CD4-positive, alpha-beta T cell (primary cell): ENCODE measurements around the gene BTBD1. TPM values are rescaled to one million over a fixed set of nuclear protein-coding genes. Genes with fewer than 3 reads are reported as not detected.

Experiments
- ATAC-seq: fragments of 200-7000 bp; cut with Tn5 transposase; one replicate; pipeline ENCODE4 v1.10.0; 2022; ENCODE audit warnings: mild to moderate bottlenecking; ENCODE audit not compliant: poor library complexity
- CTCF ChIA-PET: fragments of 350-600 bp; sonication (Branson Sonifier 250); formaldehyde crosslinking; loops from one replicate; lab custom pipeline; 2021; ENCODE audit warnings: antibody characterized with exemption, inconsistent platforms; lab: Charles Lee
- POLR2A ChIA-PET: fragments of 350-600 bp; sonication (Branson Sonifier 250); formaldehyde crosslinking; loops from one replicate; lab custom pipeline; 2021; ENCODE audit warnings: antibody characterized with exemption, inconsistent platforms; lab: Charles Lee
- DNase-seq, 14 experiments: peaks; one replicate each; pipeline ENCODE4 v3.0.0-alpha.2; 2013 to 2020; ENCODE audit warnings: mixed read lengths in 2 of 14
- H3K27ac ChIP-seq, 2 donors: one replicate each; pipeline versions ENCODE4 v1.5.1 to v1.7.0; 2013; ENCODE audit warnings: low read length in 2 of 2, low read depth in 1 of 2, mild to moderate bottlenecking in 1 of 2
- H3K27me3 ChIP-seq, 2 experiments: 1 replicate in 1 of 2; 2 replicates in 1 of 2; pipeline versions ENCODE4 v1.6.1 to v1.7.0; 2013; ENCODE audit warnings: low read length in 2 of 2, control low read depth in 1 of 2, mild to moderate bottlenecking in 1 of 2, moderate library complexity in 1 of 2; ENCODE audit not compliant: insufficient read depth in 2 of 2, control insufficient read depth in 1 of 2
- H3K36me3 ChIP-seq: one replicate; pipeline ENCODE4 v1.6.1; 2013; ENCODE audit warnings: low read length, control low read depth; ENCODE audit not compliant: insufficient read depth
- H3K4me1 ChIP-seq: one replicate; pipeline ENCODE4 v1.6.1; 2013; ENCODE audit warnings: low read length, control low read depth; ENCODE audit not compliant: insufficient read depth
- H3K4me3 ChIP-seq: one replicate; pipeline ENCODE4 v1.5.1; 2013; ENCODE audit warnings: mild to moderate bottlenecking, low read length, moderate library complexity
- H3K9me3 ChIP-seq, 2 experiments: 1 replicate in 1 of 2; 2 replicates in 1 of 2; pipeline versions ENCODE4 v1.6.1 to v1.7.0; 2013; ENCODE audit warnings: low read length in 2 of 2, mild to moderate bottlenecking in 2 of 2, control low read depth in 1 of 2, moderate library complexity in 1 of 2; ENCODE audit not compliant: control insufficient read depth in 1 of 2, insufficient read depth in 1 of 2
- H3K27ac Mint-ChIP-seq: one replicate; pipeline ENCODE4 v1.8.0; 2020; ENCODE audit warnings: mixed read lengths
- H3K27me3 Mint-ChIP-seq: one replicate; pipeline ENCODE4 v1.8.0; 2021; ENCODE audit warnings: mixed read lengths
- H3K36me3 Mint-ChIP-seq: one replicate; pipeline ENCODE4 v1.8.0; 2021; ENCODE audit warnings: low read depth, mixed read lengths
- H3K4me1 Mint-ChIP-seq: one replicate; pipeline ENCODE4 v1.8.0; 2021; ENCODE audit warnings: low read depth, mixed read lengths
- H3K4me3 Mint-ChIP-seq: one replicate; pipeline ENCODE4 v1.8.0; 2020; ENCODE audit warnings: mild to moderate bottlenecking, mixed read lengths
- H3K9me3 Mint-ChIP-seq: one replicate; pipeline ENCODE4 v1.8.0; 2020; ENCODE audit warnings: mixed read lengths
- intact Hi-C, 2 experiments: fragments of 100-400 bp; cut with DNase I in 1 of 2; cut with micrococcal nuclease in 1 of 2; formaldehyde crosslinking; loops; one replicate each; pipeline versions ENCODE4 v1.15.1 to v1.9.0; 2023 to 2025; cut with DNase I, micrococcal nuclease
- total RNA-seq, 174 experiments: library from RNA in 2 of 174; stranded (reverse) in 2 of 174; gene quantifications; one replicate each; pipeline ENCODE4 v1.2.3 and lab custom pipeline; 2021 to 2026
- TF ChIP-seq, protein P1 (sequence below): fragments of 200-600 bp; IDR thresholded peaks from one replicate; pipeline ENCODE4 v1.8.0; 2022; ENCODE audit warnings: antibody characterized with exemption, mild to moderate bottlenecking

Gene BTBD1
- total RNA-seq, 2 experiments from 2014 or later = 26.3 to 27.5 TPM

DNA sequence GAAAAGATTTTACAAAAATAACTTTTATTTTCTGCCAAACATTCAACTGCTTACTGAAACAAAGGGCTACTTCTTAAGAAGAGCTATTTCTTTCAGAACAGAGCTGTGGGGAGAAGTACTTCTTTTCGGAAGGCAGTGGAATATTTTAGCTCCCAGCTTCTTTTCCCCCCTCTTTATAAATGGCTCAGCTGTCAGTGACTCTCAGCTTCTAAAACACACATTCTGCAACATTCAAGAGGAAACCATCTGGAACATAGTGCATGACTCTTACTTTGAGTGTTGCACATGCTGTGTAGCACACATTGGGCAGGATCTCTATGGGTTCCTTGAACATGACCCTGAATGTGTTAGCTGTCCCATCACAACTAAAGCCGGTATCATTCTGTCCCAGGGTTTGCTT lies 48.6 kb downstream of the BTBD1 start:
- H3K9me3 ChIP-seq = no peaks in the 10 kb centered on the region
- Mint-ChIP-seq H3K36me3 (peaks cover 33% of the 10 kb centered on the region), H3K4me1 (peaks cover 24% of the 10 kb centered on the region), H3K4me3 (no peak overlapping the region), H3K27ac (no peak overlapping the region), H3K9me3 (no peaks in the 10 kb centered on the region), H3K27me3 (no peaks in the 10 kb centered on the region)
- ChIA-PET CTCF (no interaction called here), POLR2A (no interaction called here)
- ATAC-seq (no peak), DNase-seq (no peak)
- H3K36me3 ChIP-seq = peaks cover 39% of the 10 kb centered on the region
- H3K4me1 ChIP-seq = no peaks in the 10 kb centered on the region
- intact Hi-C loops = loop anchor here in 1 of 2 experiments (10.0 kb wide), 2 partner anchors 46 to 186 kb away; partner anchors contain the start of genes BTBD1 and HDGFL3
- H3K27me3 ChIP-seq = no peaks in the 10 kb centered on the region
- H3K27ac ChIP-seq = no peak overlapping the region
- H3K4me3 ChIP-seq = no peak overlapping the region
- TF ChIP-seq, protein P1, sequence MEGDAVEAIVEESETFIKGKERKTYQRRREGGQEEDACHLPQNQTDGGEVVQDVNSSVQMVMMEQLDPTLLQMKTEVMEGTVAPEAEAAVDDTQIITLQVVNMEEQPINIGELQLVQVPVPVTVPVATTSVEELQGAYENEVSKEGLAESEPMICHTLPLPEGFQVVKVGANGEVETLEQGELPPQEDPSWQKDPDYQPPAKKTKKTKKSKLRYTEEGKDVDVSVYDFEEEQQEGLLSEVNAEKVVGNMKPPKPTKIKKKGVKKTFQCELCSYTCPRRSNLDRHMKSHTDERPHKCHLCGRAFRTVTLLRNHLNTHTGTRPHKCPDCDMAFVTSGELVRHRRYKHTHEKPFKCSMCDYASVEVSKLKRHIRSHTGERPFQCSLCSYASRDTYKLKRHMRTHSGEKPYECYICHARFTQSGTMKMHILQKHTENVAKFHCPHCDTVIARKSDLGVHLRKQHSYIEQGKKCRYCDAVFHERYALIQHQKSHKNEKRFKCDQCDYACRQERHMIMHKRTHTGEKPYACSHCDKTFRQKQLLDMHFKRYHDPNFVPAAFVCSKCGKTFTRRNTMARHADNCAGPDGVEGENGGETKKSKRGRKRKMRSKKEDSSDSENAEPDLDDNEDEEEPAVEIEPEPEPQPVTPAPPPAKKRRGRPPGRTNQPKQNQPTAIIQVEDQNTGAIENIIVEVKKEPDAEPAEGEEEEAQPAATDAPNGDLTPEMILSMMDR = no peak

DNA sequence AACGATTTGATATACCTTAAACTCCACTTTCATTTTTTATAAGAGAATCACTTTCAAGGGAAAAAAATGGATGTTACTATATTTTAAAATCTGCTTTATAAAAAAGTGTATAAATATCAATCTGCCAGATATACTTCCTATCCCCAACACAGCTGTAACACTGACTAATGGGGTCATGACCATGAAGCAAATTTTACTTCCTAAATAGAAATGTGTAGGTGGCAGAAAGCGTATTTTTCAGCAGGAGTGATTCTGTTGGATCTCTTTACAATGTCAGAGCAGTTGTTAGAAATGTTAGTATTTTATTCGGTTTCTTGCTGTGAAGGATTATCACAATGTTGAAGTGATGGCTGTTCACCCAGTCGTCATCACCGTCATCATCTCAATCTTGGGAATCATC lies 50.1 kb downstream of the BTBD1 start:
- DNase-seq (no peak), ATAC-seq (no peak)
- Mint-ChIP-seq H3K4me3 (no peak overlapping the region), H3K27ac (peak overlapping the region; percentile 22), H3K27me3 (no peaks in the 10 kb centered on the region), H3K36me3 (peaks cover 37% of the 10 kb centered on the region), H3K4me1 (peaks cover 37% of the 10 kb centered on the region), H3K9me3 (no peaks in the 10 kb centered on the region)
- Histone ChIP-seq H3K9me3 (no peaks in the 10 kb centered on the region), H3K4me3 (no peak overlapping the region), H3K27me3 (no peaks in the 10 kb centered on the region), H3K27ac (no peak overlapping the region), H3K4me1 (peaks cover 9% of the 10 kb centered on the region), H3K36me3 (peaks cover 39% of the 10 kb centered on the region)
- ChIA-PET CTCF (no interaction called here), POLR2A (no interaction called here)
- intact Hi-C loops = loop anchor here (1.0 to 10.0 kb wide), 3 partner anchors 48 to 207 kb away; partner anchors contain the start of genes BTBD1 (in 1 of the 2) and HDGFL3 (in 1 of the 2)
- TF ChIP-seq, protein P1 = no peak

DNA sequence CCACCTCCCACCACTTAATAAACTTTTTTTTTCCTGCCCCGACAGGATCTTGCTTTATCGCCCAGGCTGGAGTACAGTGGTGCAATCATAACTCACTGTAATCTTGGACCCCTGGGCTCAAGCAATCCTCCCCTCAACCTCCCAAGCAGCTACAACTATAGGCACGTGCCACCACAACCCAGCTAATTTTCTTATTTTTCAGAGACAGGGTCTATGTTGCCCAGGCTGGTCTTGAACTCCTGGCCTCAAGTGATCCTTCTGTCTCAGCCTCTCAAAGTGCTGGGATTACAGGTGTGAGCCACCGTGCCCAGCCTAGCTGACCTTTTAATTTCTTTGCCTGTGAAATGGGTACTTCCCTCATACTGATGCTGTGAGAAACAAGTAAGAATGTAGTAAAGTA lies 51.7 kb downstream of the BTBD1 start:
- H3K36me3 Mint-ChIP-seq = peaks cover 42% of the 10 kb centered on the region
- CTCF ChIA-PET = interaction anchor here (0.6 kb wide), 1 partner anchor 269 kb away, joined by 3 read pairs; no protein-coding TSS in a partner anchor
- peaks cover 19% of the 10 kb centered on the region for H3K4me1 ChIP-seq
- H3K27me3 ChIP-seq = no peaks in the 10 kb centered on the region
- H3K4me1 Mint-ChIP-seq = peaks cover 49% of the 10 kb centered on the region
- no peaks in the 10 kb centered on the region for H3K9me3 Mint-ChIP-seq
- no peaks in the 10 kb centered on the region for H3K27me3 Mint-ChIP-seq
- H3K9me3 ChIP-seq = no peaks in the 10 kb centered on the region
- POLR2A ChIA-PET = no interaction called here
- TF ChIP-seq, protein P1 = no peak
- peaks cover 31% of the 10 kb centered on the region for H3K36me3 ChIP-seq
- no peak overlapping the region for H3K27ac ChIP-seq
- H3K27ac Mint-ChIP-seq = peak overlapping the region; percentile 45
- DNase-seq (no peak), ATAC-seq (no peak)
- H3K4me3 Mint-ChIP-seq = no peak overlapping the region
- intact Hi-C loops = loop anchor here in 1 of 2 experiments (10.0 kb wide), 2 partner anchors 49 to 189 kb away; partner anchors contain the start of genes BTBD1 and HDGFL3
- H3K4me3 ChIP-seq = no peak overlapping the region
